ENCODE data around the gene WWC1. TPM values are rescaled to one million over a fixed set of nuclear protein-coding genes. Genes with fewer than 3 reads are reported as not detected.

Gene WWC1
- total RNA-seq, 1 experiment from 2014 or later: 52.6 TPM

- TF ChIP-seq REST (IDR thresholded peaks at IDR 0.05; ENCODE audit: low read depth): no peak
- TF ChIP-seq RAD21 (IDR thresholded peaks at IDR 0.05; ENCODE audit: low read depth): 0 out of 2 replicates have a peak, but pooled peaks have one; percentile 26
- peak; percentile 57 for TF ChIP-seq SRF (IDR thresholded peaks at IDR 0.05; ENCODE audit: low read depth)
These were observed 118.4 kb downstream of the WWC1 start (continued) for GRCh38 chr5:168409591-168410458.

GRCh38 chr5:168411871-168412270, 120.4 kb downstream of the WWC1 start:
- CTCF ChIA-PET: no interaction called here
- Histone ChIP-seq H3K9me2 (ENCODE audit: insufficient read depth) (no peaks in the 10 kb centered on the region), H2AFZ (ENCODE audit: low read depth, low read length, poor library complexity, severe bottlenecking) (no peak overlapping the region), H3K27ac (ENCODE audit: low read depth, low read length) (no peak overlapping the region), H3K4me2 (ENCODE audit: low read length) (peak overlapping the region; percentile 81; the same call in 1 of the 2 replicates), H3K9ac (ENCODE audit: low read length) (0 out of 2 replicates have a peak overlapping the region, but pooled peaks have one; percentile 7), H3K27me3 (ENCODE audit: insufficient read depth, low read length) (no peaks in the 10 kb centered on the region), H3K4me1 (ENCODE audit: control insufficient read depth in 1 of 2, insufficient read depth in 2 of 2, low read length in 2 of 2) (peaks cover 54 to 71% of the 10 kb centered on the region in 2 experiments), H3K9me3 (ENCODE audit: control insufficient read depth in 1 of 2, insufficient read depth in 1 of 2, low read depth in 1 of 2, low read length in 2 of 2) (no peaks in the 10 kb centered on the region), H3K79me2 (ENCODE audit: insufficient read depth, low read length) (no peaks in the 10 kb centered on the region), H3K4me3 (replicated peaks in 1 of 2; ENCODE audit: low read depth in 1 of 2, low read length in 2 of 2) (no peak overlapping the region), H3K36me3 (ENCODE audit: control insufficient read depth in 1 of 2, insufficient read depth in 2 of 2, low read length in 2 of 2) (peaks cover 6 to 40% of the 10 kb centered on the region in 2 experiments; a peak in 2 of 4 replicates), H4K20me1 (ENCODE audit: insufficient read depth) (no peaks in the 10 kb centered on the region; the same call in 1 of the 2 replicates)
- no TSS peak for BruUV-seq (replicated peaks)
- DNase-seq (ENCODE audit: low read depth, low spot score) (no peak), ATAC-seq (no peak)
- POLR2A ChIA-PET: no interaction called here
- intact Hi-C loops (cut with micrococcal nuclease): loop anchor here (5.0 kb wide), 1 partner anchor 120 kb away; the partner anchor contains the start of gene WWC1
- RAD21 ChIA-PET (ENCODE audit: low non-redundant PET in 1 of 2, low total read pairs in 2 of 2, uncharacterized antibody in 2 of 2, unreplicated experiment in 2 of 2): no interaction called here
- TF ChIP-seq YY1 (IDR thresholded peaks at IDR 0.05; ENCODE audit: extremely low read depth, insufficient replicate concordance, low read depth, low read length) (no peak), TCF7L2 (IDR thresholded peaks at IDR 0.05; ENCODE audit: borderline replicate concordance, extremely low read depth, insufficient read depth, insufficient read length) (no peak), EZH2phosphoT487 (IDR thresholded peaks at IDR 0.05; ENCODE audit: borderline replicate concordance) (no peak), SIN3A (IDR thresholded peaks at IDR 0.05; ENCODE audit: low read depth) (no peak), ATF3 (IDR thresholded peaks at IDR 0.05) (no peak), SP1 (IDR thresholded peaks at IDR 0.05; ENCODE audit: low read depth) (no peak), ZBTB33 (IDR thresholded peaks at IDR 0.05; ENCODE audit: extremely low read depth, insufficient replicate concordance, low read length) (no peak), EZH2 (IDR thresholded peaks at IDR 0.05) (no peak), FOSL1 (IDR thresholded peaks at IDR 0.05; ENCODE audit: low read depth) (no peak), CBX3 (IDR thresholded peaks at IDR 0.05; ENCODE audit: low read depth) (no peak), EGR1 (IDR thresholded peaks at IDR 0.05; ENCODE audit: low read depth) (no peak), MAX (IDR thresholded peaks at IDR 0.05) (no peak), CEBPB (IDR thresholded peaks at IDR 0.05; ENCODE audit: low read depth) (no peak)
